Pancreas (tissue), 10 donors: ENCODE data around the gene CCDC102A. TPM values are rescaled to one million over a fixed set of nuclear protein-coding genes. Genes with fewer than 3 reads are reported as not detected.
"Not testable (repeated sequence)": the region's sequence is repeated elsewhere in the genome, so short reads cannot be mapped to it uniquely, and the experiment has no call there.

ENCODE experiments used
- ATAC-seq, 4 donors: fragments of 200-7000 bp; cut with Tn5 transposase; one replicate each; pipeline versions ENCODE4 v1.8.0 to v1.9.1; 2020; ENCODE audit warnings: mild to moderate bottlenecking in 4 of 4, moderate library complexity in 4 of 4
- DNase-seq, 6 donors: peaks; one replicate each; pipeline ENCODE4 v3.0.0-alpha.2; 2020
- FAIRE-seq: peaks from 2 replicates; lab custom pipeline; 2012; peaks lifted over from hg19 to GRCh38; lab: Jason Lieb, UNC
- H3K27ac ChIP-seq, 4 donors: fragments of 200-600 bp; sonication (generic); 1 replicate in 3 of 4; 2 replicates in 1 of 4; pipeline versions ENCODE4 v1.5.0 to v1.8.0; 2020
- H3K27me3 ChIP-seq, 4 donors: fragments of 200-600 bp; one replicate each; pipeline ENCODE4 v1.8.0; 2021
- H3K36me3 ChIP-seq, 3 donors: fragments of 200-600 bp; sonication (generic) in 1 of 3; one replicate each; pipeline versions ENCODE4 v1.5.0 to v1.8.0; 2020 to 2021
- H3K4me1 ChIP-seq, 3 donors: fragments of 200-600 bp; one replicate each; pipeline ENCODE4 v1.8.0; 2021
- H3K4me3 ChIP-seq, 4 donors: fragments of 200-600 bp; sonication (generic) in 2 of 4; one replicate each; pipeline versions ENCODE4 v1.5.0 to v1.8.0; 2020 to 2021
- H3K9me3 ChIP-seq, 4 donors: fragments of 200-600 bp; one replicate each; pipeline ENCODE4 v1.8.0; 2021
- WGBS, 2 donors: extraction: QIAGEN DNeasy Blood & Tissue Kit; methylation state at CpG; one replicate each; pipeline ENCODE4 v1.1.7; 2013; 5-methylcytosine and 5-hydroxymethylcytosine counted together
- intact Hi-C, 3 donors: fragments of 100-400 bp; cut with DNase I; formaldehyde crosslinking; loops; one replicate each; pipeline versions ENCODE4 v1.11.1 to v1.14.2; 2022
- polyA plus RNA-seq, 2 donors: library from polyadenylated mRNA; stranded (reverse); fragments of 200-250 nt; gene quantifications; one replicate each; pipeline ENCODE4 v1.2.3, GENCODE V29; 2013
- total RNA-seq, 6 donors: library from RNA; stranded (reverse); fragmentation: NEBNext Ultra II Directional in 4 of 6; extraction: Animal tissue kit (Norgen Biotek cat#: 25700) in 4 of 6; gene quantifications; one replicate each; pipeline versions ENCODE4 v1.2.1 to v1.2.4, GENCODE V29; 2021 to 2023
- TF ChIP-seq, protein P1 (sequence below), 4 donors: fragments of 200-600 bp; sonication (generic) in 3 of 4; IDR thresholded peaks; one replicate each; pipeline versions ENCODE4 v1.5.0 to v1.8.0; 2021; ENCODE audit warnings: antibody characterized with exemption in 4 of 4
- donor health status: healthy with polysubstance abuse.
- donor health status: DM: no; HTN: no; CAD: no; lungs with moderate emphysema.
- donor health status: DM: no; HTN: no; CAD: no.
- donor health status: control.
- donor health status: control.
- donor health status: Bipolar disorder and iron deficiency.
- donor health status: DM: yes; HTN: yes; CAD: no.
- donor health status: DM: no; HTN: no; CAD: no.
- donor health status: DM: no; HTN: no; CAD: no.
- donor health status: DM: yes; HTN: yes; CAD: no.

Gene CCDC102A
- total and polyA plus RNA-seq, 8 donors, result 2.2 to 5.8 (median 2.9) TPM

DNA sequence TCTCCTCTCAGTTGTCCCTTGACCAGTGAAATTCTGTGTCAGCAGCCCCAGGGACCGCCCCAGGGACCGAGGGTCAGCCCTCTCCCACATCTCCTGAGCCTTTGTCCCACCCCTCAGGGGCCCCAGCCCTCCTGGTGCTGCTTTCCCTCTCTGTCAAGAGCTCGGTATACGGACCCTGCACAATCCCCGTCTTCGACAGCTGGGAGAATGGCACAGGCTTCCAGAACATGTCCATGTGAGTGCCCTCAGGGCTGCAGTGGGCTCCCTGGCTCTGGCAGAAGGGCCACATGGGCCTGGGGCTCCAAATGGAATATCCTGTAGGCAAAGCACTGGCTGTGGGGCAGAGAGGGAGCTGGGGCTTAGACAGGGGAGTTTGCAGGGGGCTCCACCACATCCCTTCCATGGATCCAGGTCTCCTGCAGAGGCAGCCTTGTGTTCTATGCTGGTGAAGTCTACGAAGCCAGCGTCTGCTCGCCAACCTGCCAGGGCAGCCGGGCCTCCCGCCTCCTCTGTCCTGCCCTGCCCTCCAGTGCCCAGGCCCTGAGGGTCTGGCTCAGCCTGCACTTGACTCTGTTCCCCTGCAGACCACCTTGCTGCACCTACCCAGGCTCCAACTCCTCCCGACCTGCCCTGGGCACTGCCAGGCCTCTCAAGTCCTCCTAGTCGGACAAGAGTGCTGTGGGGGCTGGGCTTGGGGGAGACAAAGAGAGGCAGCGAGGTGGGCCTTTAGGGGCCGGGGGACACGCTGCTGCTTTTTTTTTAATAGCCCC, 34.1 kb upstream of the CCDC102A start:
- Histone ChIP-seq H3K9me3 (no peaks in the 10 kb centered on the region), H3K36me3 (no peaks in the 10 kb centered on the region), H3K4me1 (no peaks in the 10 kb centered on the region), H3K27me3 (no peaks in the 10 kb centered on the region), H3K4me3 (no peak overlapping the region), H3K27ac (no peak overlapping the region)
- WGBS, 2 donors, result 91 to 96% methylated on average over 16 of the region's 16 CpGs
- DNase-seq, result no peak
- intact Hi-C loops, result loop anchor here in 1 of 3 donors (10.0 kb wide), 2 partner anchors 154 to 444 kb away; no protein-coding TSS in a partner anchor
- TF ChIP-seq, protein P1, sequence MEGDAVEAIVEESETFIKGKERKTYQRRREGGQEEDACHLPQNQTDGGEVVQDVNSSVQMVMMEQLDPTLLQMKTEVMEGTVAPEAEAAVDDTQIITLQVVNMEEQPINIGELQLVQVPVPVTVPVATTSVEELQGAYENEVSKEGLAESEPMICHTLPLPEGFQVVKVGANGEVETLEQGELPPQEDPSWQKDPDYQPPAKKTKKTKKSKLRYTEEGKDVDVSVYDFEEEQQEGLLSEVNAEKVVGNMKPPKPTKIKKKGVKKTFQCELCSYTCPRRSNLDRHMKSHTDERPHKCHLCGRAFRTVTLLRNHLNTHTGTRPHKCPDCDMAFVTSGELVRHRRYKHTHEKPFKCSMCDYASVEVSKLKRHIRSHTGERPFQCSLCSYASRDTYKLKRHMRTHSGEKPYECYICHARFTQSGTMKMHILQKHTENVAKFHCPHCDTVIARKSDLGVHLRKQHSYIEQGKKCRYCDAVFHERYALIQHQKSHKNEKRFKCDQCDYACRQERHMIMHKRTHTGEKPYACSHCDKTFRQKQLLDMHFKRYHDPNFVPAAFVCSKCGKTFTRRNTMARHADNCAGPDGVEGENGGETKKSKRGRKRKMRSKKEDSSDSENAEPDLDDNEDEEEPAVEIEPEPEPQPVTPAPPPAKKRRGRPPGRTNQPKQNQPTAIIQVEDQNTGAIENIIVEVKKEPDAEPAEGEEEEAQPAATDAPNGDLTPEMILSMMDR (IDR thresholded peaks at IDR 0.05), result no peak
- no peak for FAIRE-seq
- ATAC-seq, result no peak

DNA sequence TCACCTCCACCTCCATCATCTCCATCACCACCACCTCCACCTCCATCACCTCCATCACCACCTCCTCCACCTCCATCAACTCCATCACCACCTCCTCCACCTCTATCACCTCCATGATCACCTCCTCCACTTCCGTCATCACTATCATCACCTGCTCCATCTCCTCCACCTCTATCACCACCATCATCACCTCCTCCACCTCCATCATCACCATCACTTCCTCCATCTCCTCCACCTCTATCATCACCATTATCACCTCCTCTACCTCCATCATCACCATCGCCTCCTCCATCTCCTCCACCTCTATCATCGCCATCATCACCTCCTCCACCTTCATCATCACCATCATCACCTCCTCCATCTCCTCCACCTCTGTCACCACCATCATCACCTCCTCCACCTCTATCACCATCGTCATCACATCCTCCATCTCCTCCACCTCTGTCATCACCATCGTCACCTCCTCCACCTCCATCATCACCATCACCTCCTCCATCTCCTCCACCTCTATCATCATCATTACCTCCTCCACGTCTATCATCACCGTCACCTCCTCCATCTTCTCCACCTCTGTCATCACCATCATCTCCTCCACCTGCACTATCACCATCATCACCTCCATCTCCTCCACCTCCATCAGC, 33.1 kb upstream of the CCDC102A start:
- intact Hi-C loops, result no loop called here
- 88 to 91% methylated on average over 7 of the region's 7 CpGs for WGBS, 2 donors
- DNase-seq (no peak), FAIRE-seq (no peak), ATAC-seq (no peak)
- no peaks in the 10 kb centered on the region for H3K4me1 ChIP-seq
- no peaks in the 10 kb centered on the region for H3K36me3 ChIP-seq
- TF ChIP-seq, protein P1 (IDR thresholded peaks at IDR 0.05), result no peak
- no peaks in the 10 kb centered on the region for H3K9me3 ChIP-seq
- no peak overlapping the region for H3K4me3 ChIP-seq
- H3K27me3 ChIP-seq, result no peaks in the 10 kb centered on the region
- H3K27ac ChIP-seq, result no peak overlapping the region

DNA sequence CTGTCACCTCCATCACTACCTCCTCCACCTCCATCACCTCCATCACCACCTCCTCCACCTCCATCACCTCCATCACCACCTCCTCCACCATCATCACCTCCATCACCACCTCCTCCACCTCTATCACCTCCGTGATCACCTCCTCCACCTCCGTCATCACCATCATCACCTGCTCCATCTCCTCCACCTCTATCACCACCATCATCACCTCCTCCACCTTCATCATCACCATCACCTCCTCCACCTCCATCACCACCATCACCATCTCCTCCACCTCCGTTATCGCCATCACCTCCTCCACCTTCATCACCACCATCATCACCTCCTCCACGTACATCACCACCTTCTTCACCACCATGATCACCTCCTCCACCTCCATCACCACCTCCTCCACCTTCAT, 32.4 kb upstream of the CCDC102A start:
- 95 to 96% methylated on average over 5 of the region's 5 CpGs for WGBS, 2 donors
- H3K9me3 ChIP-seq, intact Hi-C loops, H3K27me3 ChIP-seq, H3K27ac ChIP-seq, H3K4me1 ChIP-seq, FAIRE-seq, DNase-seq, H3K4me3 ChIP-seq, ATAC-seq, H3K36me3 ChIP-seq: not testable (repeated sequence)

DNA sequence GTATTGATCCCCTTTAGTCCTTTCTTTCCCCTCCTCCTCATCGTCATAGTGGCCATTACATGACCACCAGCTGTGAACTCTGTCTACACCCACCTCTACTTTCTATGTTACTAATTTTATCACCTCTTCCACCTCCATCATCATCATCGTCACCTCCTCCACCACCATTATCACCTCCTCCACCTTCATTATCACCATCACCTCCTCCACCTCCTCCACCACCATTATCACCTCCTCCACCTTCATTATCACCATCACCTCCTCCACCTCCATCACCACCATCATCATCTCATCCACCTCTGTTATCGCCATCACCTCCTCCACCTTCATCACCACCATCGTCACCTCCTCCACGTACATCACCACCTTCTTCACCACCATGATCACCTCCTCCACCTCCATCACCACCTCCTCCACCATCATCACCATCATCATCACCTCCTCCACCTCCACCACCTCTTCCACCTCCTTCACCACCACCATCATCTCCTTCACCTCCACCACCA, 31.9 kb upstream of the CCDC102A start:
- no peak overlapping the region for H3K27ac ChIP-seq
- intact Hi-C loops, result no loop called here
- WGBS, 2 donors, result 95 to 100% methylated on average over 5 of the region's 5 CpGs
- DNase-seq (no peak), FAIRE-seq (no peak), ATAC-seq (no peak)
- no peaks in the 10 kb centered on the region for H3K36me3 ChIP-seq
- H3K4me1 ChIP-seq, result no peaks in the 10 kb centered on the region
- H3K9me3 ChIP-seq, result no peaks in the 10 kb centered on the region
- TF ChIP-seq, protein P1 (IDR thresholded peaks at IDR 0.05), result no peak
- H3K27me3 ChIP-seq, result no peaks in the 10 kb centered on the region
- H3K4me3 ChIP-seq, result no peak overlapping the region

DNA sequence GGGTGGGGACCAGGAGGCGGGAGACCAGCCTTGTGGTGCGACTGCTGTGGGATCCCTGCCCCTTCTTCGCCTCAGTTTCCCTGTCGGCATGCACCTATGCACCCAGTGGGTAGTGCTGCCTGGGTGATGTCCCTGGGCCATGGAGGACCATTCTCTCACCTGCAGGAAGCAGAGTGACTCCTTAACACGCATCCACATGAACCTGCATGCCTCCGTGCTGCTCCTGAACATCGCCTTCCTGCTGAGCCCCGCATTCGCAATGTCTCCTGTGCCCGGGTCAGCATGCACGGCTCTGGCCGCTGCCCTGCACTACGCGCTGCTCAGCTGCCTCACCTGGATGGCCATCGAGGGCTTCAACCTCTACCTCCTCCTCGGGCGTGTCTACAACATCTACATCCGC, 31.3 kb upstream of the CCDC102A start:
- no peak for FAIRE-seq
- 91 to 93% methylated on average over 18 of the region's 18 CpGs for WGBS, 2 donors
- TF ChIP-seq, protein P1 (IDR thresholded peaks at IDR 0.05), result no peak

More for the DNA sequence above, 31.3 kb upstream of the CCDC102A start:
- no peaks in the 10 kb centered on the region for H3K36me3 ChIP-seq
- H3K27ac ChIP-seq, result no peak overlapping the region
- no peaks in the 10 kb centered on the region for H3K9me3 ChIP-seq
- no peaks in the 10 kb centered on the region for H3K4me1 ChIP-seq
- intact Hi-C loops, result no loop called here
- DNase-seq (no peak), ATAC-seq (no peak)
- H3K4me3 ChIP-seq, result no peak overlapping the region
- H3K27me3 ChIP-seq, result no peaks in the 10 kb centered on the region
